Activated T-cell treated with anti-CD3 and anti-CD28 coated beads, Interleukin-2, amount 50 U/mL, for 48 hours (primary cell): Measurements from ENCODE around the gene ENTPD2.

Experiments used
- DNase-seq, 2 experiments: peaks; one replicate each; pipeline ENCODE4 v3.0.0-alpha.2; 2020

ENTPD2 gene

GRCh38 chr9:137053944-137054931, at the start of gene ENTPD2:
Gene ENTPD2 (minus strand): TSS chr9:137054061. CDS start chr9:137053997, 64 bp downstream.
- DNase-seq: peak in 1 of 2 experiments; percentile 60

- DNase-seq: no peak
These were observed 49.5 kb upstream of the ENTPD2 start for GRCh38 chr9:137103206-137103999.

- DNase-seq: no peak
These were observed 45.4 kb upstream of the ENTPD2 start for GRCh38 chr9:137099231-137099630.

GRCh38 chr9:137097761-137098462, 44.1 kb upstream of the ENTPD2 start:
- no peak for DNase-seq

GRCh38 chr9:137096785-137097546, 43.1 kb upstream of the ENTPD2 start:
- DNase-seq: no peak

- DNase-seq: peak; percentile 89 to 91
These were observed 42.0 kb upstream of the ENTPD2 start for GRCh38 chr9:137095664-137096517.

GRCh38 chr9:137089232-137089947, 35.5 kb upstream of the ENTPD2 start:
- no peak for DNase-seq

- no peak for DNase-seq
These were observed 34.3 kb upstream of the ENTPD2 start for GRCh38 chr9:137088121-137088520.

- DNase-seq: no peak
These were observed 33.6 kb upstream of the ENTPD2 start for GRCh38 chr9:137087409-137087925.

- peak; percentile 98 to 99 for DNase-seq
These were observed 32.9 kb upstream of the ENTPD2 start, which contains the start of gene MAN1B1 for GRCh38 chr9:137086531-137087408. Gene MAN1B1 (plus strand): TSS chr9:137086985. CDS start chr9:137087000, 15 bp downstream.

GRCh38 chr9:137085920-137086530, 32.2 kb upstream of the ENTPD2 start:
- DNase-seq: peak in 1 of 2 experiments; percentile 68

GRCh38 chr9:137084526-137084925, 30.7 kb upstream of the ENTPD2 start:
- no peak for DNase-seq

- DNase-seq: peak; percentile 55 to 59
These were observed 29.6 kb upstream of the ENTPD2 start for GRCh38 chr9:137083394-137084004.

- no peak for DNase-seq
These were observed 29.0 kb upstream of the ENTPD2 start for GRCh38 chr9:137082925-137083290.

- DNase-seq: no peak
These were observed 28.5 kb upstream of the ENTPD2 start for GRCh38 chr9:137082222-137082924.

- no peak for DNase-seq
These were observed 26.6 kb upstream of the ENTPD2 start for GRCh38 chr9:137080260-137081122.
